Thyroid gland (tissue), 4 donors: ENCODE data around the gene PDGFA. TPM values are rescaled to one million over a fixed set of nuclear protein-coding genes. Genes with fewer than 3 reads are reported as not detected.

Experiments used
- DNase-seq, 2 donors: peaks; one replicate each; pipeline ENCODE4 v3.0.0-alpha.2; 2019
- H3K27ac ChIP-seq, 3 donors: fragments of 200-600 bp; sonication (generic); 1 replicate in 2 of 3; 2 replicates in 1 of 3; pipeline ENCODE4 v1.5.1; 2016 to 2019; ENCODE audit warnings: mild to moderate bottlenecking in 1 of 3, moderate library complexity in 1 of 3
- H3K27me3 ChIP-seq: fragments of 200-600 bp; sonication (generic); one replicate; pipeline ENCODE4 v1.5.1; 2019
- H3K36me3 ChIP-seq, 2 donors: fragments of 200-600 bp; sonication (generic); one replicate each; pipeline ENCODE4 v1.5.1; 2016 to 2019
- H3K4me1 ChIP-seq, 2 donors: fragments of 200-600 bp; sonication (generic); one replicate each; pipeline ENCODE4 v1.5.1; 2017 to 2019
- H3K4me3 ChIP-seq, 3 donors: fragments of 200-600 bp; sonication (generic); replicated peaks in 1 of 3; 1 replicate in 2 of 3; 2 replicates in 1 of 3; pipeline ENCODE4 v1.5.1; 2016; ENCODE audit warnings: mild to moderate bottlenecking in 1 of 3
- H3K9me3 ChIP-seq: fragments of 200-600 bp; sonication (generic); one replicate; pipeline ENCODE4 v1.5.1; 2017
- CTCF ChIP-seq, 6 experiments: fragments of 200-600 bp in 3 of 6; fragments of 450-650 bp in 3 of 6; sonication (generic) in 3 of 6; IDR thresholded peaks; one replicate each; pipeline ENCODE4 v1.5.1; 2016 to 2019; ENCODE audit warnings: antibody characterized with exemption in 6 of 6, mild to moderate bottlenecking in 2 of 6, inconsistent platforms in 1 of 6, moderate library complexity in 1 of 6
- POLR2A ChIP-seq, 2 donors: fragments of 450-650 bp; IDR thresholded peaks; one replicate each; pipeline ENCODE4 v1.6.1; 2017; ENCODE audit warnings: antibody characterized with exemption in 2 of 2, mild to moderate bottlenecking in 2 of 2, moderate library complexity in 1 of 2
- WGBS, 2 donors: methylation state at CpG; one replicate each; pipeline ENCODE4 v1.1.5; 2017; 5-methylcytosine and 5-hydroxymethylcytosine counted together
- intact Hi-C: fragments of 100-400 bp; cut with DNase I; formaldehyde crosslinking; loops from one replicate; pipeline ENCODE4 v1.15.1; 2023
- total RNA-seq, 4 donors: library from RNA; depleted of rRNA; stranded (reverse); fragments of >200 nt; gene quantifications; one replicate each; pipeline ENCODE4 v1.2.3, GENCODE V29; 2016

Gene PDGFA
- total RNA-seq, 4 donors from 2014 or later, result 6.6 to 20.0 (median 10.8) TPM

GRCh38 chr7:497946-498655 lies 21.5 kb downstream of the PDGFA start:
- intact Hi-C loops, result no loop called here
- WGBS, 2 donors, result 84 to 88% methylated on average over 21 of the region's 21 CpGs

GRCh38 chr7:497346-497745 lies 22.3 kb downstream of the PDGFA start:
- Histone ChIP-seq H3K27me3 (no peaks in the 10 kb centered on the region), H3K27ac (no peak overlapping the region), H3K4me3 (no peak overlapping the region), H3K4me1 (no peaks in the 10 kb centered on the region), H3K36me3 (peaks cover 0 to 16% of the 10 kb centered on the region in 2 donors), H3K9me3 (no peaks in the 10 kb centered on the region)
- TF ChIP-seq CTCF (IDR thresholded peaks at IDR 0.05) (no peak), POLR2A (IDR thresholded peaks at IDR 0.05) (no peak)
- DNase-seq, result no peak
- WGBS, 2 donors, result 92 to 98% methylated on average over 13 of the region's 13 CpGs
- intact Hi-C loops, result no loop called here

More at GRCh38 chr7:497946-498655, 21.5 kb downstream of the PDGFA start:
- no peak for DNase-seq
- H3K9me3 ChIP-seq, result no peaks in the 10 kb centered on the region
- H3K27me3 ChIP-seq, result no peaks in the 10 kb centered on the region
- peaks cover 0 to 16% of the 10 kb centered on the region in 2 donors for H3K36me3 ChIP-seq
- no peak overlapping the region for H3K4me3 ChIP-seq
- no peaks in the 10 kb centered on the region for H3K4me1 ChIP-seq
- no peak overlapping the region for H3K27ac ChIP-seq
- TF ChIP-seq CTCF (IDR thresholded peaks at IDR 0.05), result no peak
- no peak for TF ChIP-seq POLR2A (IDR thresholded peaks at IDR 0.05)

GRCh38 chr7:496528-497295 lies 22.9 kb downstream of the PDGFA start:
- no peaks in the 10 kb centered on the region for H3K9me3 ChIP-seq
- H3K36me3 ChIP-seq, result peaks cover 0 to 16% of the 10 kb centered on the region in 2 donors
- TF ChIP-seq POLR2A (IDR thresholded peaks at IDR 0.05) (no peak), CTCF (IDR thresholded peaks at IDR 0.05) (no peak)
- no peaks in the 10 kb centered on the region for H3K27me3 ChIP-seq
- DNase-seq, result no peak
- no peaks in the 10 kb centered on the region for H3K4me1 ChIP-seq
- H3K27ac ChIP-seq, result no peak overlapping the region
- no peak overlapping the region for H3K4me3 ChIP-seq
- intact Hi-C loops, result no loop called here
- 83 to 86% methylated on average over 23 of the region's 24 CpGs for WGBS, 2 donors

GRCh38 chr7:495761-496321 lies 23.8 kb downstream of the PDGFA start:
- no peak overlapping the region for H3K27ac ChIP-seq
- intact Hi-C loops, result no loop called here

More at GRCh38 chr7:495761-496321, 23.8 kb downstream of the PDGFA start:
- 73 to 82% methylated on average over 13 of the region's 18 CpGs for WGBS, 2 donors
- Histone ChIP-seq H3K27me3 (no peaks in the 10 kb centered on the region), H3K4me1 (no peaks in the 10 kb centered on the region), H3K9me3 (no peaks in the 10 kb centered on the region), H3K36me3 (peaks cover 0 to 16% of the 10 kb centered on the region in 2 donors), H3K4me3 (no peak overlapping the region)
- no peak for DNase-seq
- TF ChIP-seq CTCF (IDR thresholded peaks at IDR 0.05), result no peak
- no peak for TF ChIP-seq POLR2A (IDR thresholded peaks at IDR 0.05)
